H9 (cell line): ENCODE data around the gene CASD1. TPM values are rescaled to one million over a fixed set of nuclear protein-coding genes. Genes with fewer than 3 reads are reported as not detected.

Experiments
- DNase-seq: peaks from one replicate; pipeline ENCODE4 v3.0.0-alpha.2; 2017
- H2AFZ ChIP-seq: one replicate; pipeline ENCODE4 v1.6.1; 2013; ENCODE audit warnings: mild to moderate bottlenecking, low read length, control low read depth, moderate library complexity
- H2AK5ac ChIP-seq: 2 replicates; pipeline ENCODE4 v1.6.1; 2013; ENCODE audit warnings: low read length, control low read depth, mixed read lengths; ENCODE audit not compliant: insufficient read length
- H2BK120ac ChIP-seq: one replicate; pipeline ENCODE4 v1.6.1; 2013; ENCODE audit warnings: low read depth, mild to moderate bottlenecking, low read length, control low read depth, inconsistent platforms; ENCODE audit not compliant: poor library complexity, severe bottlenecking
- H2BK12ac ChIP-seq: 2 replicates; pipeline ENCODE4 v1.6.1; 2013; ENCODE audit warnings: low read length, control low read depth, mixed read lengths, low read depth; ENCODE audit not compliant: insufficient read length
- H2BK15ac ChIP-seq: 2 replicates; pipeline ENCODE4 v1.6.1; 2013; ENCODE audit warnings: low read depth, low read length, control low read depth
- H2BK20ac ChIP-seq: one replicate; pipeline ENCODE4 v1.6.1; 2013; ENCODE audit warnings: low read depth, mild to moderate bottlenecking, low read length, control low read depth, inconsistent platforms; ENCODE audit not compliant: poor library complexity, severe bottlenecking
- H2BK5ac ChIP-seq: 2 replicates; pipeline ENCODE4 v1.6.1; 2013; ENCODE audit warnings: low read length, control low read depth, mixed read lengths; ENCODE audit not compliant: insufficient read length
- H3K14ac ChIP-seq: 2 replicates; pipeline ENCODE4 v1.6.1; 2013; ENCODE audit warnings: low read length, control low read depth; ENCODE audit not compliant: insufficient read depth
- H3K18ac ChIP-seq: 2 replicates; pipeline ENCODE4 v1.6.1; 2013; ENCODE audit warnings: low read depth, mild to moderate bottlenecking, mixed read lengths, low read length, control low read depth; ENCODE audit not compliant: insufficient read length
- H3K23ac ChIP-seq: 2 replicates; pipeline ENCODE4 v1.6.1; 2013; ENCODE audit warnings: low read length, control low read depth, mixed read lengths, low read depth; ENCODE audit not compliant: insufficient read length
- H3K23me2 ChIP-seq: 2 replicates; pipeline ENCODE4 v1.6.1; 2013; ENCODE audit warnings: low read depth, mild to moderate bottlenecking, mixed read lengths, low read length, control low read depth; ENCODE audit not compliant: insufficient read length, poor library complexity, severe bottlenecking
- H3K27ac ChIP-seq: 2 replicates; pipeline ENCODE4 v1.5.1; 2013; ENCODE audit warnings: low read length, control low read depth, mixed read lengths, low read depth; ENCODE audit not compliant: insufficient read length
- H3K27me3 ChIP-seq: 2 replicates; pipeline ENCODE4 v1.6.1; 2013; ENCODE audit warnings: low read length, control low read depth, inconsistent platforms; ENCODE audit not compliant: insufficient read depth
- H3K4ac ChIP-seq: 2 replicates; pipeline ENCODE4 v1.6.1; 2013; ENCODE audit warnings: low read depth, mild to moderate bottlenecking, control low read depth, inconsistent platforms, low read length, moderate library complexity
- H3K4me1 ChIP-seq: 2 replicates; pipeline ENCODE4 v1.6.1; 2013; ENCODE audit warnings: low read length, control low read depth, inconsistent platforms; ENCODE audit not compliant: insufficient read depth
- H3K4me2 ChIP-seq: 2 replicates; pipeline ENCODE4 v1.6.1; 2013; ENCODE audit warnings: low read length, control low read depth, mixed read lengths; ENCODE audit not compliant: insufficient read length, insufficient read depth
- H3K56ac ChIP-seq: 2 replicates; pipeline ENCODE4 v1.6.1; 2013; ENCODE audit warnings: low read depth, mild to moderate bottlenecking, mixed read lengths, low read length, control low read depth; ENCODE audit not compliant: insufficient read length
- H3K79me1 ChIP-seq: 2 replicates; pipeline ENCODE4 v1.6.1; 2013; ENCODE audit warnings: low read depth, mild to moderate bottlenecking, moderate library complexity, low read length, control low read depth, inconsistent platforms; ENCODE audit not compliant: insufficient read depth, poor library complexity, severe bottlenecking
- H3K79me2 ChIP-seq: 2 replicates; pipeline ENCODE4 v1.6.1; 2013; ENCODE audit warnings: low read length, control low read depth, inconsistent platforms; ENCODE audit not compliant: insufficient read depth
- H3K9ac ChIP-seq: 2 replicates; pipeline ENCODE4 v1.6.1; 2013; ENCODE audit warnings: low read length, control low read depth, mixed read lengths; ENCODE audit not compliant: insufficient read length; ENCODE audit errors: extremely low read depth
- H3K9me3 ChIP-seq: one replicate; pipeline ENCODE4 v1.6.1; 2013; ENCODE audit warnings: low read depth, low read length, inconsistent platforms; ENCODE audit not compliant: control insufficient read depth
- H3T11ph ChIP-seq: one replicate; pipeline ENCODE4 v1.6.1; 2013; ENCODE audit warnings: mild to moderate bottlenecking, low read length, control low read depth, inconsistent platforms
- H4K20me1 ChIP-seq: one replicate; pipeline ENCODE4 v1.6.1; 2013; ENCODE audit not compliant: control insufficient read depth, insufficient read length, insufficient read depth
- H4K5ac ChIP-seq: 2 replicates; pipeline ENCODE4 v1.6.1; 2013; ENCODE audit warnings: low read depth, mild to moderate bottlenecking, mixed read lengths, low read length, control low read depth; ENCODE audit not compliant: insufficient read length
- H4K8ac ChIP-seq: replicated peaks from 2 replicates; pipeline ENCODE4 v1.6.1; 2013; ENCODE audit warnings: low read length, control low read depth, mixed read lengths, low read depth; ENCODE audit not compliant: insufficient read length
- H4K91ac ChIP-seq: 2 replicates; pipeline ENCODE4 v1.6.1; 2013; ENCODE audit warnings: low read depth, mild to moderate bottlenecking, moderate library complexity, mixed read lengths, low read length, control low read depth; ENCODE audit not compliant: insufficient read length
- H3K27ac Mint-ChIP-seq, 3 experiments: 2 replicates in 2 of 3; 3 replicates in 1 of 3; pipeline ENCODE4 v1.8.0; 2020 to 2021; ENCODE audit warnings: mixed read lengths in 3 of 3, mild to moderate bottlenecking in 1 of 3, moderate library complexity in 1 of 3
- H3K27me3 Mint-ChIP-seq: 2 replicates; pipeline ENCODE4 v1.8.0; 2021; ENCODE audit warnings: low read depth, mild to moderate bottlenecking, moderate library complexity, mixed read lengths
- H3K36me3 Mint-ChIP-seq, 3 experiments: 2 replicates in 2 of 3; 3 replicates in 1 of 3; pipeline ENCODE4 v1.8.0; 2020 to 2021; ENCODE audit warnings: low read depth in 3 of 3, mixed read lengths in 3 of 3; ENCODE audit not compliant: insufficient read depth in 1 of 3
- H3K4me1 Mint-ChIP-seq, 2 experiments: 2 replicates each; pipeline ENCODE4 v1.8.0; 2020; ENCODE audit warnings: mixed read lengths in 2 of 2
- H3K4me3 Mint-ChIP-seq, 2 experiments: 2 replicates in 1 of 2; 3 replicates in 1 of 2; pipeline ENCODE4 v1.8.0; 2020 to 2021; ENCODE audit warnings: mild to moderate bottlenecking in 2 of 2, mixed read lengths in 2 of 2, moderate library complexity in 1 of 2
- H3K9me3 Mint-ChIP-seq, 2 experiments: 2 replicates in 1 of 2; 3 replicates in 1 of 2; pipeline ENCODE4 v1.8.0; 2020; ENCODE audit warnings: mild to moderate bottlenecking in 2 of 2, mixed read lengths in 2 of 2, moderate library complexity in 1 of 2
- CTCF ChIP-seq: fragments of 200-600 bp; sonication (generic); conservative IDR thresholded peaks from 3 replicates; pipeline ENCODE4 v1.8.0; 2021; ENCODE audit warnings: antibody characterized with exemption, mild to moderate bottlenecking
- WGBS: extraction: QIAGEN DNeasy Blood & Tissue Kit; methylation state at CpG from one replicate; pipeline ENCODE4 v1.1.7; 2013; ENCODE audit warnings: missing lambda C conversion rate, low lambda C conversion rate, mixed read lengths; ENCODE audit not compliant: insufficient read length; ENCODE audit errors: extremely low coverage; 5-methylcytosine and 5-hydroxymethylcytosine counted together
- total RNA-seq: library from RNA; stranded (reverse); gene quantifications from 2 replicates; pipeline ENCODE4 v1.2.1, GENCODE V29; 2021

CASD1 gene
- total RNA-seq, 1 experiment from 2014 or later, result 21.6 TPM

DNA sequence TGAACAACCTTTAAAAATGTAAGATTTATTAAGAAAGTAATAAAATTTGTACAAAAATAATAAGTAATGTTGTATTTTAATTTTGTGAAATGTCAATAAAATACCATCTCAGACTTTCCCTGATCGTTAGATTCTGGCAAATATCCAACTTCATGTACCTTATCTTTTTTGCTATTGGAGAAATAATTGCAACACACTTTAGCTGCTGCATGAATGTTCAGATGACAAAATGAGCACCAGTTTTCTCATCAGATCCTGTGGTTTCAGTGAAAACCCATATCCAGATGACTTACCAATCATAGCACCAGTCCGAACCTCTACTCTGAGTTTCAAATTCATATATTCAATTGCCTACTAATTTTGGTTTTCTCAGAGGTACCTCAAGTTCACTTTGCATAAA, 69.9 kb downstream of the CASD1 start:
- Histone ChIP-seq H3K9ac (no peak overlapping the region), H2BK12ac (no peak overlapping the region), H3K27ac (no peak overlapping the region), H3K4me2 (no peak overlapping the region), H4K5ac (no peak overlapping the region), H3K79me2 (no peaks in the 10 kb centered on the region), H2AFZ (no peak overlapping the region), H3K14ac (no peak overlapping the region), H4K91ac (no peak overlapping the region), H3K9me3 (no peaks in the 10 kb centered on the region), H3K18ac (no peak overlapping the region), H4K20me1 (no peaks in the 10 kb centered on the region), H4K8ac (no peak overlapping the region), H2BK120ac (no peak overlapping the region), H2BK20ac (no peak overlapping the region), H3K27me3 (no peaks in the 10 kb centered on the region), H3T11ph (no peak overlapping the region), H3K56ac (no peak overlapping the region), H3K4ac (no peak overlapping the region), H2AK5ac (no peak overlapping the region), H3K23ac (no peak overlapping the region), H3K23me2 (no peaks in the 10 kb centered on the region), H3K4me1 (no peaks in the 10 kb centered on the region), H2BK15ac (no peak overlapping the region), H2BK5ac (no peak overlapping the region), H3K79me1 (no peaks in the 10 kb centered on the region)
- no peak for DNase-seq
- no peak overlapping the region for H3K4me3 Mint-ChIP-seq
- TF ChIP-seq CTCF, result no peak
- no peaks in the 10 kb centered on the region for H3K27me3 Mint-ChIP-seq
- no peak overlapping the region for H3K27ac Mint-ChIP-seq
- H3K4me1 Mint-ChIP-seq, result peaks cover 15 to 16% of the 10 kb centered on the region in 2 experiments
- no CpG with 5 or more reads among the region's 2 CpGs for WGBS
- H3K36me3 Mint-ChIP-seq, result peaks cover 15 to 34% (median 19%) of the 10 kb centered on the region in 3 experiments
- H3K9me3 Mint-ChIP-seq, result peaks cover 17 to 29% of the 10 kb centered on the region in 2 experiments
